Thyroid gland (tissue), 4 donors: Measurements from ENCODE around the gene DHTKD1. TPM values are rescaled to one million over a fixed set of nuclear protein-coding genes. Genes with fewer than 3 reads are reported as not detected.

Experiments
- DNase-seq, 2 donors: peaks; one replicate each; pipeline ENCODE4 v3.0.0-alpha.2; 2019
- H3K27ac ChIP-seq, 3 donors: fragments of 200-600 bp; sonication (generic); 1 replicate in 2 of 3; 2 replicates in 1 of 3; pipeline ENCODE4 v1.5.1; 2016 to 2019; ENCODE audit warnings: mild to moderate bottlenecking in 1 of 3, moderate library complexity in 1 of 3
- H3K27me3 ChIP-seq: fragments of 200-600 bp; sonication (generic); one replicate; pipeline ENCODE4 v1.5.1; 2019
- H3K36me3 ChIP-seq, 2 donors: fragments of 200-600 bp; sonication (generic); one replicate each; pipeline ENCODE4 v1.5.1; 2016 to 2019
- H3K4me1 ChIP-seq, 2 donors: fragments of 200-600 bp; sonication (generic); one replicate each; pipeline ENCODE4 v1.5.1; 2017 to 2019
- H3K4me3 ChIP-seq, 3 donors: fragments of 200-600 bp; sonication (generic); replicated peaks in 1 of 3; 1 replicate in 2 of 3; 2 replicates in 1 of 3; pipeline ENCODE4 v1.5.1; 2016; ENCODE audit warnings: mild to moderate bottlenecking in 1 of 3
- H3K9me3 ChIP-seq: fragments of 200-600 bp; sonication (generic); one replicate; pipeline ENCODE4 v1.5.1; 2017
- POLR2A ChIP-seq, 2 donors: fragments of 450-650 bp; IDR thresholded peaks; one replicate each; pipeline ENCODE4 v1.6.1; 2017; ENCODE audit warnings: antibody characterized with exemption in 2 of 2, mild to moderate bottlenecking in 2 of 2, moderate library complexity in 1 of 2
- WGBS, 2 donors: methylation state at CpG; one replicate each; pipeline ENCODE4 v1.1.5; 2017; 5-methylcytosine and 5-hydroxymethylcytosine counted together
- intact Hi-C: fragments of 100-400 bp; cut with DNase I; formaldehyde crosslinking; loops from one replicate; pipeline ENCODE4 v1.15.1; 2023
- total RNA-seq, 4 donors: library from RNA; depleted of rRNA; stranded (reverse); fragments of >200 nt; gene quantifications; one replicate each; pipeline ENCODE4 v1.2.3, GENCODE V29; 2016
- TF ChIP-seq, protein P1 (sequence below), 6 experiments: fragments of 200-600 bp in 3 of 6; fragments of 450-650 bp in 3 of 6; sonication (generic) in 3 of 6; IDR thresholded peaks; one replicate each; pipeline ENCODE4 v1.5.1; 2016 to 2019; ENCODE audit warnings: antibody characterized with exemption in 6 of 6, mild to moderate bottlenecking in 2 of 6, inconsistent platforms in 1 of 6, moderate library complexity in 1 of 6

Gene DHTKD1
- total RNA-seq, 4 donors from 2014 or later: 29.1 to 80.2 (median 52.8) TPM

DNA sequence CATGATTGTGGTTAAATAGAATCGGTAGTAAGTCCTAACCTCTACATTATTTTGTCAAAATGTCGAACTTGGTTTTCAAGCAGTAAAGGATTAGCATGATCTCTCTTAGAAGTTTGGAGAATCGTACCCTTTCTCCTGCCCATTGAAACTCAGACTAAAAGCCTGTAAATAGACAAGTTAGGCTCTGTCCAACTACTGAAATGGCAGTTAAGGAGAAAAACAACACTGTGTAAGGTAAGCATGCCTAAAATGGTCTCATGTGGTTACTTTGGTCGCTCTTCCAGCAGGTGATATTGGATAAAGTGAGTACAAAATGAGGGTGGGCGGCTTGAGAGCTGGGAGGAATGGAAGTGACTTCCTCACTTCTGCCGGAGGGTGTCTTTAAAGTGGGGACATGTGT lies 85.8 kb downstream of the DHTKD1 start:
- Histone ChIP-seq H3K4me1 (no peaks in the 10 kb centered on the region), H3K27me3 (no peaks in the 10 kb centered on the region), H3K27ac (no peak overlapping the region), H3K9me3 (no peaks in the 10 kb centered on the region), H3K36me3 (peaks cover 7 to 19% of the 10 kb centered on the region in 2 donors), H3K4me3 (no peak overlapping the region)
- no peak for DNase-seq
- TF ChIP-seq, protein P1, sequence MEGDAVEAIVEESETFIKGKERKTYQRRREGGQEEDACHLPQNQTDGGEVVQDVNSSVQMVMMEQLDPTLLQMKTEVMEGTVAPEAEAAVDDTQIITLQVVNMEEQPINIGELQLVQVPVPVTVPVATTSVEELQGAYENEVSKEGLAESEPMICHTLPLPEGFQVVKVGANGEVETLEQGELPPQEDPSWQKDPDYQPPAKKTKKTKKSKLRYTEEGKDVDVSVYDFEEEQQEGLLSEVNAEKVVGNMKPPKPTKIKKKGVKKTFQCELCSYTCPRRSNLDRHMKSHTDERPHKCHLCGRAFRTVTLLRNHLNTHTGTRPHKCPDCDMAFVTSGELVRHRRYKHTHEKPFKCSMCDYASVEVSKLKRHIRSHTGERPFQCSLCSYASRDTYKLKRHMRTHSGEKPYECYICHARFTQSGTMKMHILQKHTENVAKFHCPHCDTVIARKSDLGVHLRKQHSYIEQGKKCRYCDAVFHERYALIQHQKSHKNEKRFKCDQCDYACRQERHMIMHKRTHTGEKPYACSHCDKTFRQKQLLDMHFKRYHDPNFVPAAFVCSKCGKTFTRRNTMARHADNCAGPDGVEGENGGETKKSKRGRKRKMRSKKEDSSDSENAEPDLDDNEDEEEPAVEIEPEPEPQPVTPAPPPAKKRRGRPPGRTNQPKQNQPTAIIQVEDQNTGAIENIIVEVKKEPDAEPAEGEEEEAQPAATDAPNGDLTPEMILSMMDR (IDR thresholded peaks at IDR 0.05): no peak
- TF ChIP-seq POLR2A (IDR thresholded peaks at IDR 0.05): no peak
- intact Hi-C loops: no loop called here
- WGBS, 2 donors: 93 to 97% methylated on average over 6 of the region's 6 CpGs

- H3K9me3 ChIP-seq: no peaks in the 10 kb centered on the region
- TF ChIP-seq, protein P1 (IDR thresholded peaks at IDR 0.05): no peak
- no peak for TF ChIP-seq POLR2A (IDR thresholded peaks at IDR 0.05)
- H3K27ac ChIP-seq: no peak overlapping the region
- no peak for DNase-seq
- WGBS, 2 donors: 78 to 81% methylated on average over 14 of the region's 14 CpGs
- intact Hi-C loops: no loop called here
- no peak overlapping the region for H3K4me3 ChIP-seq
- H3K4me1 ChIP-seq: no peaks in the 10 kb centered on the region
- H3K36me3 ChIP-seq: peaks cover 16 to 18% of the 10 kb centered on the region in 2 donors
- no peaks in the 10 kb centered on the region for H3K27me3 ChIP-seq
Observed at GRCh38 chr10:12156367-12157123, 87.8 kb downstream of the DHTKD1 start.

DNA sequence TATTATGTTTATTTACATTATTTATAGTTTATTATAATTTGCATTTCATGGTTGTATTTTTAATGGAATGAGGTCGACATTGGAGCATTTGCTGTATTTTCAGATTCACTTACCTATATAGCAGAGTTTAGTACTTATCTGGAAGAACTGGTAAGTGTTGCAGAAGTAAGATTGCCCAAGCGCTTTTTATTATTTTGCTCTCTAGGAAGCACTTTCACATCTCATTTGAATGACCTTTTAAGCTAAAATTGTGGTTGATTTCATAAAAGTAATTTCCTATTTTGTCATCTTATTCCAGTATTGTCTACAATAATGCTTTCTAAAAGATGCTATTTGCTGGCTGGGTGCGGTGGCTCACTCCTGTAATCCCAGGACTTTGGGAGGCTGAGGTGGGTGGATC lies 89.4 kb downstream of the DHTKD1 start:
- TF ChIP-seq, protein P1 (IDR thresholded peaks at IDR 0.05): no peak
- TF ChIP-seq POLR2A (IDR thresholded peaks at IDR 0.05): no peak
- intact Hi-C loops: no loop called here
- Histone ChIP-seq H3K27me3 (no peaks in the 10 kb centered on the region), H3K4me3 (no peak overlapping the region), H3K4me1 (no peaks in the 10 kb centered on the region), H3K27ac (no peak overlapping the region), H3K9me3 (no peaks in the 10 kb centered on the region), H3K36me3 (peaks cover 19 to 28% of the 10 kb centered on the region in 2 donors)
- DNase-seq: no peak
- WGBS, 2 donors: 97% methylated on average over 3 of the region's 3 CpGs

GRCh38 chr10:12160664-12161063 lies 91.9 kb downstream of the DHTKD1 start:
- Histone ChIP-seq H3K9me3 (no peaks in the 10 kb centered on the region), H3K27me3 (no peaks in the 10 kb centered on the region), H3K36me3 (peaks cover 19 to 40% of the 10 kb centered on the region in 2 donors), H3K27ac (no peak overlapping the region), H3K4me1 (no peaks in the 10 kb centered on the region), H3K4me3 (no peak overlapping the region)
- WGBS, 2 donors: 98 to 99% methylated on average over 5 of the region's 5 CpGs
- intact Hi-C loops: no loop called here
- no peak for DNase-seq
- TF ChIP-seq, protein P1 (IDR thresholded peaks at IDR 0.05): no peak
- no peak for TF ChIP-seq POLR2A (IDR thresholded peaks at IDR 0.05)

DNA sequence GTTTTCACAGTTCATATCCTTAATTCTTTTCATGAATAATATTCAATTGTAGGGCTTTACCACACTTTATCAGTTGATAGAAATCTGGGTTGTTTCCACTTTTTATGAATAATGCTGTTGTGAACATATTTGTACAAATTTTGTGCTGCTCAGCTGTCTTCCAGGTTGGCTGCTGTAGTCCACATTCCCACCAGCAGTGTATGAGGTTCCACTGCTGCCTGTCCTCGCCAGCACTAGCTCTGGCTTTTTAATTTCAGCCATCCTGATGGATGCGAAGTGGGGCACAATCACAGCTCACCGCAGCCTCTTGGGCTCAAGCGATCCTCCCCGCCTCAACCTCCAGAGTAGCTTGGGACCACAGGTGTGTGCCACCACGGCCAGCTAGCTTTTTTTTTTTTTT lies 94.2 kb downstream of the DHTKD1 start:
- intact Hi-C loops: no loop called here
- 98 to 99% methylated on average over 6 of the region's 6 CpGs for WGBS, 2 donors
- no peak for TF ChIP-seq POLR2A (IDR thresholded peaks at IDR 0.05)
- TF ChIP-seq, protein P1 (IDR thresholded peaks at IDR 0.05): no peak
- Histone ChIP-seq H3K4me3 (no peak overlapping the region), H3K9me3 (no peaks in the 10 kb centered on the region), H3K36me3 (peaks cover 19 to 46% of the 10 kb centered on the region in 2 donors), H3K4me1 (no peaks in the 10 kb centered on the region), H3K27ac (no peak overlapping the region), H3K27me3 (no peaks in the 10 kb centered on the region)
- DNase-seq: no peak
